Upper lobe of left lung (tissue), 4 donors: ENCODE data around the gene PTPRF.

Experiments
- EP300 ChIP-seq, 4 donors: sonication (generic); formaldehyde crosslinking; IDR thresholded peaks; one replicate each; pipeline ENCODE4 v1.5.1; 2017; ENCODE audit warnings: antibody characterized with exemption in 4 of 4, control low read depth in 2 of 4
- POLR2A ChIP-seq, 4 donors: fragments of 450-650 bp; IDR thresholded peaks; one replicate each; pipeline ENCODE4 v1.5.1; 2016 to 2017; ENCODE audit warnings: antibody characterized with exemption in 4 of 4, mild to moderate bottlenecking in 2 of 4
- POLR2AphosphoS5 ChIP-seq, 2 donors: sonication (generic); formaldehyde crosslinking; IDR thresholded peaks; one replicate each; pipeline ENCODE4 v1.5.1; 2017; ENCODE audit warnings: antibody characterized with exemption in 2 of 2
- TF ChIP-seq, protein P1 (sequence below), 6 experiments: fragments of 450-650 bp in 4 of 6; fragments of 200-600 bp in 2 of 6; sonication (generic) in 2 of 6; IDR thresholded peaks; one replicate each; pipeline ENCODE4 v1.5.1; 2016 to 2019; ENCODE audit warnings: antibody characterized with exemption in 6 of 6

DNA sequence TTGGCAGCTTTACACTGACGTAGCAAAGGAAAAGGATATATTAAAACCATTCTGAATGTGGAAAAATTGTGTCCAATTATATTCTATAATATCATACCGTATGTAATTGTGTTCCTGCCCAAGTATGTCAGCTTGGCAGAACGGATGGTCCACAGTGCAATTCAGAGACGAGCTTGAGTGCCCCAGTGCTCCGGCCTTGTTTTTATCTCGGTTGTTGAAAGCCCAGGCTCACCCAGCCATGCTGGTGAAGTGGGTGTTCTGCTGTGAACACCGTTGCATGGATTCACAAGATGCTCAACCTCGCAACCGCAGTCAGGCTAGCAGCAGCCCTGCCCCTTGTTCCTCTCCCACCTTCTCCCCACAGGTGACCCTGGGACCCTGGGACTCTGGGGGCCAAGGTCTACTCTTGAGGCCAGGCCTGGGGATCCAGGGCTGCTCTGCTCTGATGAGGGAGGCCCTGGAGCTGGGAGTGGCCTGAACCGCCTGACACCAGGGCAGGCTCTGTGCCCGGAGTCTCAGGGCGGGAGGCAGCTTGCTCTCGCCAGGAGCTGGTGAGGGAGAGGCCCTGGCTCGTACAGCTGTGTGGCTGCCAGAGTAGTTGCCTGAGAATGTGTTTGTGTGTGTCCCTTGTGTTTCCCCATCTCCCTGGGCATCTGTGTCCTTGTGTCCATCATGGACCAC lies 11.2 kb downstream of the PTPRF start:
- TF ChIP-seq POLR2A (IDR thresholded peaks at IDR 0.05), result no peak
- TF ChIP-seq, protein P1, sequence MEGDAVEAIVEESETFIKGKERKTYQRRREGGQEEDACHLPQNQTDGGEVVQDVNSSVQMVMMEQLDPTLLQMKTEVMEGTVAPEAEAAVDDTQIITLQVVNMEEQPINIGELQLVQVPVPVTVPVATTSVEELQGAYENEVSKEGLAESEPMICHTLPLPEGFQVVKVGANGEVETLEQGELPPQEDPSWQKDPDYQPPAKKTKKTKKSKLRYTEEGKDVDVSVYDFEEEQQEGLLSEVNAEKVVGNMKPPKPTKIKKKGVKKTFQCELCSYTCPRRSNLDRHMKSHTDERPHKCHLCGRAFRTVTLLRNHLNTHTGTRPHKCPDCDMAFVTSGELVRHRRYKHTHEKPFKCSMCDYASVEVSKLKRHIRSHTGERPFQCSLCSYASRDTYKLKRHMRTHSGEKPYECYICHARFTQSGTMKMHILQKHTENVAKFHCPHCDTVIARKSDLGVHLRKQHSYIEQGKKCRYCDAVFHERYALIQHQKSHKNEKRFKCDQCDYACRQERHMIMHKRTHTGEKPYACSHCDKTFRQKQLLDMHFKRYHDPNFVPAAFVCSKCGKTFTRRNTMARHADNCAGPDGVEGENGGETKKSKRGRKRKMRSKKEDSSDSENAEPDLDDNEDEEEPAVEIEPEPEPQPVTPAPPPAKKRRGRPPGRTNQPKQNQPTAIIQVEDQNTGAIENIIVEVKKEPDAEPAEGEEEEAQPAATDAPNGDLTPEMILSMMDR (IDR thresholded peaks at IDR 0.05), result no peak
- no peak for TF ChIP-seq EP300 (IDR thresholded peaks at IDR 0.05)
- no peak for TF ChIP-seq POLR2AphosphoS5 (IDR thresholded peaks at IDR 0.05)
